ENCODE data around the gene SH3BP4. TPM values are rescaled to one million over a fixed set of nuclear protein-coding genes. Genes with fewer than 3 reads are reported as not detected.

Gene SH3BP4
- total and polyA plus RNA-seq, 2 of the 8 experiments (the other 6 are each of a cell fraction or from before 2014, with no cell fraction given) = 28.3 to 35.4 TPM

GRCh38 chr2:235094457-235094856, 142.6 kb downstream of the SH3BP4 start:
- Histone ChIP-seq H4K91ac (replicated peaks; ENCODE audit: insufficient read length, low read length) (no peak overlapping the region), H3K27ac (ENCODE audit: low read depth, low read length) (no peak overlapping the region), H3K79me1 (ENCODE audit: low read depth, low read length) (no peaks in the 10 kb centered on the region), H2AFZ (ENCODE audit: low read length) (no peak overlapping the region), H3K4me2 (ENCODE audit: insufficient read depth in 1 of 2, low read depth in 2 of 2, low read length in 2 of 2) (no peak overlapping the region), H2BK20ac (ENCODE audit: low read length) (no peak overlapping the region), H3K36me3 (ENCODE audit: control insufficient read depth in 2 of 4, insufficient read depth in 4 of 4, low read length in 3 of 4) (no peaks in the 10 kb centered on the region), H3K4ac (replicated peaks; ENCODE audit: insufficient read length, low read depth, low read length) (no peak overlapping the region), H2BK5ac (ENCODE audit: low read depth, low read length) (no peak overlapping the region), H3K9me3 (ENCODE audit: insufficient read depth in 2 of 2, low read depth in 1 of 2, low read length in 1 of 2) (no peaks in the 10 kb centered on the region), H3K4me3 (ENCODE audit: extremely low read depth in 1 of 4, insufficient read depth in 2 of 4, low read depth in 3 of 4, low read length in 4 of 4) (no peak overlapping the region), H3K23ac (ENCODE audit: insufficient read length) (no peak overlapping the region), H3K4me1 (replicated peaks in 1 of 4; ENCODE audit: control insufficient read depth in 3 of 4, insufficient read depth in 4 of 4, low read length in 3 of 4) (no peaks in the 10 kb centered on the region; a peak in 1 of 7 replicates), H2BK12ac (ENCODE audit: low read depth, low read length) (no peak overlapping the region), H4K5ac (ENCODE audit: insufficient read length, low read depth, low read length) (no peak overlapping the region), H4K20me1 (replicated peaks in 1 of 2; ENCODE audit: control insufficient read depth in 1 of 2, insufficient read depth in 2 of 2, low read length in 2 of 2) (no peaks in the 10 kb centered on the region), H3K18ac (ENCODE audit: extremely low read depth, low read length) (no peak overlapping the region), H3K23me2 (ENCODE audit: low read depth, low read length) (no peaks in the 10 kb centered on the region), H3K79me2 (ENCODE audit: control insufficient read depth in 1 of 2, insufficient read depth in 2 of 2, low read length in 2 of 2) (no peaks in the 10 kb centered on the region), H3K27me3 (replicated peaks in 1 of 4; ENCODE audit: control insufficient read depth in 3 of 4, extremely low read depth in 1 of 4, insufficient read depth in 3 of 4, low read length in 3 of 4) (no peaks in the 10 kb centered on the region), H2BK120ac (replicated peaks; ENCODE audit: low read depth, low read length) (no peak overlapping the region), H3K14ac (ENCODE audit: insufficient read length) (no peak overlapping the region), H2BK15ac (ENCODE audit: low read length) (no peak overlapping the region), H4K8ac (ENCODE audit: extremely low read depth, insufficient read depth, low read length) (no peak overlapping the region), H3K56ac (replicated peaks; ENCODE audit: insufficient read length, low read depth, low read length) (no peak overlapping the region), H2AK5ac (ENCODE audit: low read depth, low read length) (no peak overlapping the region), H3K9ac (replicated peaks in 1 of 4; ENCODE audit: extremely low read depth in 1 of 4, low read depth in 3 of 4, low read length in 3 of 4) (no peak overlapping the region)
- DNase-seq (ENCODE audit: low read depth in 1 of 2, low spot score in 2 of 2) = no peak
- WGBS, 2 experiments (ENCODE audit: extremely low coverage in 1 of 2, insufficient coverage in 1 of 2, insufficient read length in 1 of 2, insufficient replicate concordance in 2 of 2, low coverage in 1 of 2, low lambda C conversion rate in 2 of 2, missing lambda C conversion rate in 1 of 2) = 92% methylated on average over 1 of the region's 1 CpG; no CpG with 5 or more reads in 1 of the 2 experiments
- TF ChIP-seq EP300 (IDR thresholded peaks at IDR 0.05; ENCODE audit: borderline replicate concordance in 1 of 2, low read depth in 2 of 2, low read length in 2 of 2) = no peak
- no peak for TF ChIP-seq USF2 (IDR thresholded peaks at IDR 0.05; ENCODE audit: low read length)
- no peak for TF ChIP-seq JUND (IDR thresholded peaks at IDR 0.05; ENCODE audit: low read length)
- no peak for TF ChIP-seq ATF2 (IDR thresholded peaks at IDR 0.05; ENCODE audit: low read length)
- no peak for TF ChIP-seq TAF1 (IDR thresholded peaks at IDR 0.05; ENCODE audit: low read depth, low read length)
- no peak for TF ChIP-seq SIX5 (IDR thresholded peaks at IDR 0.05; ENCODE audit: low read depth, low read length)
- no peak for TF ChIP-seq CTCF (IDR thresholded peaks at IDR 0.05; ENCODE audit: control extremely low read depth in 1 of 3, insufficient read depth in 1 of 3, low read depth in 1 of 3, low read length in 3 of 3)
- no peak for TF ChIP-seq SP1 (IDR thresholded peaks at IDR 0.05; ENCODE audit: low read depth, low read length)
- TF ChIP-seq EGR1 (IDR thresholded peaks at IDR 0.05; ENCODE audit: borderline replicate concordance, low read depth, low read length) = no peak
- TF ChIP-seq CREB1 (IDR thresholded peaks at IDR 0.05) = no peak
- CTCF ChIA-PET (ENCODE audit: partially characterized antibody) = no interaction called here
- POLR2A ChIA-PET (ENCODE audit: partially characterized antibody) = no interaction called here
- FAIRE-seq = no peak
